ENCODE data around the gene RNF215. TPM values are rescaled to one million over a fixed set of nuclear protein-coding genes. Genes with fewer than 3 reads are reported as not detected.

Gene RNF215
- total and polyA plus RNA-seq, 2 of the 13 experiments (the other 11 are each of a cell fraction or from before 2014, with no cell fraction given), result 5.3 to 6.1 TPM

- peak; percentile 95 for TF ChIP-seq ZNF574 (CRISPR knock-in tag; IDR thresholded peaks at IDR 0.05)
- TF ChIP-seq ZNF816 (CRISPR knock-in tag; IDR thresholded peaks at IDR 0.05; ENCODE audit: borderline replicate concordance), result peak; percentile 40; the same call in 1 of the 2 replicates
- peak; percentile 32; the same call in 1 of the 2 replicates for TF ChIP-seq KDM5A (IDR thresholded peaks at IDR 0.05; ENCODE audit: borderline replicate concordance, low read length)
- no peak for TF ChIP-seq GTF3A (CRISPR knock-in tag; conservative IDR thresholded peaks at IDR 0.05)
- no peak for TF ChIP-seq ZNF296 (CRISPR knock-in tag; conservative IDR thresholded peaks at IDR 0.05)
- no peak for TF ChIP-seq ZNF326 (CRISPR knock-in tag; IDR thresholded peaks at IDR 0.05; ENCODE audit: borderline replicate concordance)
- TF ChIP-seq ZNF75D (CRISPR knock-in tag; IDR thresholded peaks at IDR 0.05; ENCODE audit: borderline replicate concordance), result no peak
- peak; percentile 85 for TF ChIP-seq HES4 (CRISPR knock-in tag; IDR thresholded peaks at IDR 0.05; ENCODE audit: borderline replicate concordance)
- TF ChIP-seq SUZ12 (IDR thresholded peaks at IDR 0.05; ENCODE audit: low read depth, low read length), result peak; percentile 39; the same call in 1 of the 2 replicates
- no peak for TF ChIP-seq ZSCAN30 (CRISPR knock-in tag; IDR thresholded peaks at IDR 0.05)
- TF ChIP-seq RBFOX2 (IDR thresholded peaks at IDR 0.05; ENCODE audit: low read depth, low read length), result peak; percentile 98
- TF ChIP-seq ZNF850 (CRISPR knock-in tag; conservative IDR thresholded peaks at IDR 0.05), result 0 out of 2 replicates have a peak, but pooled peaks have one; percentile 56
- peak; percentile 61; the same call in 1 of the 2 replicates for TF ChIP-seq ZNF205 (CRISPR knock-in tag; IDR thresholded peaks at IDR 0.05)
- peak; percentile 87 for TF ChIP-seq U2AF2 (IDR thresholded peaks at IDR 0.05; ENCODE audit: low read depth, low read length)
- TF ChIP-seq ZNF407 (CRISPR knock-in tag; IDR thresholded peaks at IDR 0.05; ENCODE audit: not compliant biosample characterization), result peak; percentile 23
- TF ChIP-seq ZNF354B (CRISPR knock-in tag; IDR thresholded peaks at IDR 0.05), result no peak
- TF ChIP-seq ATF1 (CRISPR knock-in tag; IDR thresholded peaks at IDR 0.05), result peak; percentile 79
- TF ChIP-seq MTF1 (CRISPR knock-in tag; IDR thresholded peaks at IDR 0.05), result 0 out of 2 replicates have a peak, but pooled peaks have one; percentile 35
- peak; percentile 90; the same call in 1 of the 2 replicates for TF ChIP-seq ZNF713 (CRISPR knock-in tag; IDR thresholded peaks at IDR 0.05)
Measured at GRCh38 chr22:30356449-30357235, 30.6 kb downstream of the RNF215 start, which contains the start of the genes CCDC157 and SF3A1 (continued).
